ENCODE measurements around the gene BBC3.

GRCh38 chr19:47210180-47210490, 20.9 kb downstream of the BBC3 start:
- TF ChIP-seq, protein P1, sequence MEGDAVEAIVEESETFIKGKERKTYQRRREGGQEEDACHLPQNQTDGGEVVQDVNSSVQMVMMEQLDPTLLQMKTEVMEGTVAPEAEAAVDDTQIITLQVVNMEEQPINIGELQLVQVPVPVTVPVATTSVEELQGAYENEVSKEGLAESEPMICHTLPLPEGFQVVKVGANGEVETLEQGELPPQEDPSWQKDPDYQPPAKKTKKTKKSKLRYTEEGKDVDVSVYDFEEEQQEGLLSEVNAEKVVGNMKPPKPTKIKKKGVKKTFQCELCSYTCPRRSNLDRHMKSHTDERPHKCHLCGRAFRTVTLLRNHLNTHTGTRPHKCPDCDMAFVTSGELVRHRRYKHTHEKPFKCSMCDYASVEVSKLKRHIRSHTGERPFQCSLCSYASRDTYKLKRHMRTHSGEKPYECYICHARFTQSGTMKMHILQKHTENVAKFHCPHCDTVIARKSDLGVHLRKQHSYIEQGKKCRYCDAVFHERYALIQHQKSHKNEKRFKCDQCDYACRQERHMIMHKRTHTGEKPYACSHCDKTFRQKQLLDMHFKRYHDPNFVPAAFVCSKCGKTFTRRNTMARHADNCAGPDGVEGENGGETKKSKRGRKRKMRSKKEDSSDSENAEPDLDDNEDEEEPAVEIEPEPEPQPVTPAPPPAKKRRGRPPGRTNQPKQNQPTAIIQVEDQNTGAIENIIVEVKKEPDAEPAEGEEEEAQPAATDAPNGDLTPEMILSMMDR (conservative IDR thresholded peaks at IDR 0.05; ENCODE audit: low read depth, low read length), result no peak
- TF ChIP-seq POLR2A (IDR thresholded peaks at IDR 0.05; ENCODE audit: low read depth, low read length) (no peak), RAD21 (IDR thresholded peaks at IDR 0.05; ENCODE audit: low read length) (no peak), FOS (IDR thresholded peaks at IDR 0.05; ENCODE audit: low read depth, low read length) (no peak), BHLHE40 (IDR thresholded peaks at IDR 0.05; ENCODE audit: low read depth, low read length) (no peak), MXI1 (IDR thresholded peaks at IDR 0.05; ENCODE audit: borderline replicate concordance, low read depth, low read length) (no peak), RFX5 (IDR thresholded peaks at IDR 0.05; ENCODE audit: low read depth, low read length) (no peak), SMC3 (IDR thresholded peaks at IDR 0.05; ENCODE audit: low read depth, low read length) (no peak), MAFK (IDR thresholded peaks at IDR 0.05; ENCODE audit: low read depth, low read length) (no peak), MAZ (IDR thresholded peaks at IDR 0.05; ENCODE audit: borderline replicate concordance, low read depth, low read length) (no peak), RCOR1 (IDR thresholded peaks at IDR 0.05; ENCODE audit: insufficient replicate concordance, low read length) (no peak), CEBPB (IDR thresholded peaks at IDR 0.05; ENCODE audit: low read depth, low read length) (no peak), CHD1 (IDR thresholded peaks at IDR 0.05; ENCODE audit: low read depth, low read length) (no peak)
- TF ChIP-seq, protein P2, sequence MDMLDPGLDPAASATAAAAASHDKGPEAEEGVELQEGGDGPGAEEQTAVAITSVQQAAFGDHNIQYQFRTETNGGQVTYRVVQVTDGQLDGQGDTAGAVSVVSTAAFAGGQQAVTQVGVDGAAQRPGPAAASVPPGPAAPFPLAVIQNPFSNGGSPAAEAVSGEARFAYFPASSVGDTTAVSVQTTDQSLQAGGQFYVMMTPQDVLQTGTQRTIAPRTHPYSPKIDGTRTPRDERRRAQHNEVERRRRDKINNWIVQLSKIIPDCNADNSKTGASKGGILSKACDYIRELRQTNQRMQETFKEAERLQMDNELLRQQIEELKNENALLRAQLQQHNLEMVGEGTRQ (IDR thresholded peaks at IDR 0.05; ENCODE audit: low read depth, low read length), result no peak
